Suppressor macrophage treated with lipopolysaccharide for 1 hour (primary cell): ENCODE measurements around the gene AQP11.

Experiments used
- DNase-seq, 3 donors: peaks; one replicate each; pipeline ENCODE4 v3.0.0-alpha.2; 2020 to 2022

AQP11 gene

DNA sequence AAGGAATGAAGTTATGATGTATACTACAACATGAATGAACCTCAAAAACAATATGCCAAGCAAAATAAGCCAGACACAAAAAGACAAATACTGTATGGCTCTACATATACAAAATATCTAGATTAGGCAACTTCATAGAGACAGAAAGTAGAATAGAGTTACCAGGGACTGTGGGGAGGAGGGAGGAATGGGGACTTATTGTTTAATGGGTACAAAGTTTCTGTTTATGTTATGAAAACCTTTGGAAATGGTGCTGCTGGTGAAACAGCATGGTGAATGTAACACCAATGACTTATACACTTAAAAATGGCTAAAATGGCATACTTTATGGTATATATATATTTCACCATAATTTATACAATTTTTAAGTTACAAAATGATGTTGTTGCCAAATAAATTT is 4.1 kb downstream of the AQP11 start:
- DNase-seq, result no peak

DNA sequence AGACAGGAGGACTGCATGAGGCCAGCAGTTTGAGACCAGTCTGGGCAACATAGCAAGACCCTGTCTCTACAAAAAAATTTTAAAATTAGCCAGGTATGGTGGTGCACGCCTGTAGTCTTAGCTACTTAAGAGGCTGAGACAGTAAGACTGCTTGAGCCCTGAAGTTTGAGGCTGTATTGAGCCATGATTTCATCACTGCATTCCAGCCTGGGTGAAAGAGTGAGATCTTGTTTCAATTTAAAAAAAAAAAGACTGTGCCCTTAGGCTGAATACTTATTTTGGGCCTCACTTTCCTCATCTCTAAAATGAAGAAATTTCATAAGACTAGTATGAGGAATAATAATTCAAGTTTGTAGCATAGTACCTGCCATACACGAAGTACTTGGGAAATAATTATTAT is 6.9 kb downstream of the AQP11 start:
- DNase-seq, result no peak

DNA sequence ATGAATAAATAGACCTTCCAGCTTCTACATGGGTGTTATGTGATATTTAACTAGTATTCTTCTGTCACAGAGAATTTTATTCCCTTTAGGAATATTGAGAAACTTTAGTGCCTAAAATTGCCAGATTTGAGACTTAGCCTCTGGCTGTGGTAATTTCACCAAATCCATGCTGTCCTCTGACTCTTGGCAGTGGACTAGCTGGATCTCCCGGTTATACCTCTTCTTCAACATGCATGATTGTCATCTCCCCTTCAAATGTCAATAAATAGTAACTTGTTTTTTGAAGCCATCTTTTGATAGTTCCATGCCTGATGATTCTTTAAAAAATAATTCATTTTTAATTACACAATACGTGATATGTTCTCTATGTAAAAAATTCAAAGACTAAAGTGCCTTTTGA is 8.4 kb downstream of the AQP11 start:
- DNase-seq, result no peak

DNA sequence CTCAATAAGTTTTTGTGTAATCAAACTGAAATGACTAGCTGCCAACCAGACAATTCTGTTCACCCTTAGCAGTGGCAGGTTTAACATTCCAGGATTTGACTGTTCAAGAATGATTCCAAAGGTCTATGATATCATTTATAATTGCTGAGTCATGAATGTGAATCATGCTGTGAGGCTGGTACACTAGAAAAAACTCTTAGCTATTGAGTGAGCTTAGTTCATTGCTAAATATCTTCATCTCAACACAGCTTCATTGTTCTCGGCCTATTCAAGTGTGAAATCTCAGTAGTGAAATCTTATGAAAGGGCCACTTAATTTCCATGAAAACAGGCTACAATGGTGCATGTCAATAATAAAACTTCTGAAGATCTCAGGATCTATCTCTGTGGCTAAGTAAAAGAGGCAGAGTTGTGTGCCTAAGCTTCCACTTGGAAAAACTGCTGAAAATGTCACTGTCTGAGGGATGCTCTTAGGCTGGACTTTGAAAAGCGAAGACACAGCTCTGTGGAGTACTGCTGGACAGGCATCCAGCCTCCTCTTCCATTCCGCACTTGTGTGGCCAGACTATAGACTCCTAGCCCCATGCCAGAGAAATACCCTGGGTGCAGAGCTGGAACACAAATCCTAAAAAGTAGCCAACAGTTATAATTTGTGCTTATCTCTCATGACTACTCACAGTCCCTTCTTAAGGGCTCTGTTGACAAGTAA is 12.8 kb downstream of the AQP11 start:
- DNase-seq, result peak in 1 of 3 donors; percentile 21

DNA sequence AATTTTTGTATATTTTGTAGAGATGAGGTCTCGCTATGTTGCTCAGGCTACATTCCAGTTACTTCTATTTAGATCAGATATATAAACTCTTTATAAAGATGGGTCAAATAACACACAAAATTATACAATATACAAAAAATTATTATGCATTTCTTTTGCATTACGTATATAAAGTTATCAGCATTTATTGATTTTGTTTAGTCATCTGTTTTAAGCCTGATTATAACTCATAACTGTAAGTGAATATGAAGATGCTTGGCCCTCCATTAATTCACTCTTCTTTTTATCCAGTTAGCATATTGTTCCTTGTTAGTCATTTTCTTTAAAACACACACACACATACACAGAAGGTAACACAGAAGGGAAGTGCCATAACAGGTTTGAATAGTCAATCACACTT is 14.5 kb downstream of the AQP11 start:
- no peak for DNase-seq

DNA sequence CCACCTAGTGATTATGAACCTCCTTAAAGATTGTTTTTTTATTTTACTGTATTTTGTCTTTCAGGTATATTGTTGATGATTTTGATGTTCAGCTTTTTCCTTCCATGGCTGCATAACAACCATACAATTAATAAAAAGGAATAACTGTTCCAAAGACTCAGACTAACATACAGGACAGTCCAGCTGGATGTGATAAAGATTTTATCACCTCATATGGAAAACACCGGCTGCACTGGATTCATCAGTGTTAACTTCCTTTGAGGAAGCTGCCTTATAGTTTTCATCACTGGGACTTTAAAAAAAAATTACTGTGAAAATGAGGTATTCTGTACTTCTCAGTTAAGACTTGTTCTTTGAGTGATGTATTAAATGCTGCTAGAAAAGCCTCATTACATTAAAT is 19.5 kb downstream of the AQP11 start:
- no peak for DNase-seq

DNA sequence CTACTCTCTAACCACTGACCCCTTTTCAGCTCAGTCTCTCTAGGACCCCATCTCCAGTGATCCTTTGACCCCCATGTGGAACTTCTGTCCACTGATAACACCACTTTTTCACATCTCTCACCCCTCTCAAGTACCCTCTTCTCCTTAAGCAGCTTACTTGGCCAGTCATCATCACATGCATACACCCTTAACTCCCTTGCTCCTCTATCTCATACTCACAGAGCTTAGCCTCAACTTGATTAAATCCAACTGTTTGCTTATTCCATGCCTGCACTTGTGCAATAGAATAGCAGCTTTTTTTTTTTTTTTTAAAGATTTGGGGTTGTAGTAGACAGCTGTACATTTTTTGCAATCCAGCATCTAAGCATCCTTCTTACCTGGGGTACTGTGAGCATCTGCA is 22.2 kb downstream of the AQP11 start:
- DNase-seq, result no peak

DNA sequence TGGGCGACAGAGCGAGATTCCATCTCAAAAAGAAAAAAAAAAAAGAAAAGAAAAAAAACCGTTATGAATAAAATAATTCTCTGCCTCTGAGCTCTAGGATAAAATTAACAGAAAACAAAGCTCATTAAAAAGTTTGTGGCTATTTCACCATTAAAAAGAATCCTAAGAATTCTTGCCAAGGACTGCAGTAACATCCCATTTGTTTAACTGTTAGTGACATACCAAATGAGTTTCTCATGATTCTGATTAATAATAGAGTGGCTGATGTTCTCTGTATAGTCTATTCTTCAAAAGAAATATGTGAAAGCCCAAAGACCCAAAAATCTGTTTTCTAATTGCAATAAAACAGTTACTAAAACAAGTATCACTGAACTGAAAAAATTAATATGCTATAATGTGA is 28.1 kb downstream of the AQP11 start:
- no peak for DNase-seq

DNA sequence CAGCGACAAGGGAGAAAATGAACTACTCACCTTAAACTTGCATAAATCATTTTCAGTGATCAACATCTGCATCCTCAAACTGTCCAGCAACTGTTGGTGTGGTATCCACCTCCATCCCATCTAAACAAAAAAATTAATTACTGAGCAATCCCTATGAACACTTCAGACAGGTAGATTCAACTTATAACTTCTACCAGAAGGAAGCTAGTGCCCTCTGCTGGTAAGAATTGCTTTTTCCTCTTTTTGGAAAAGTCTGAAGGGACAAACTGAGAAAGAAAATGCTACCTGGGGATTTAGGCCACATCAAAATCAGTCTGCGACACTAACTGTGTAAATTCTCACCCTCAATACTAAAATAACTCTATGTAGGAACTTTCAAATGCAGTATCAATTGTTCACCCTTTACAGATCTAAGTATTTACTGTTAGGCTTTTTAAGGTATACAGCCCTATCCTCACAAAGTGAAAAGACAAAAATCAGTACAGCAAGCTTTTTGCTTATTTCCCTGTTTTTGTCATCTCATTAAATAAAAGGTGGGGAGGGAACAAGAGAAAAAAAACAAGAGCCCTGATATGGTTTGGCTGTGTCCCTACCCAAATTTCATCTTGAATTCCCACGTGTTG is 29.9 kb downstream of the AQP11 start:
- DNase-seq, result peak; percentile 68 to 72 (median 71)

DNA sequence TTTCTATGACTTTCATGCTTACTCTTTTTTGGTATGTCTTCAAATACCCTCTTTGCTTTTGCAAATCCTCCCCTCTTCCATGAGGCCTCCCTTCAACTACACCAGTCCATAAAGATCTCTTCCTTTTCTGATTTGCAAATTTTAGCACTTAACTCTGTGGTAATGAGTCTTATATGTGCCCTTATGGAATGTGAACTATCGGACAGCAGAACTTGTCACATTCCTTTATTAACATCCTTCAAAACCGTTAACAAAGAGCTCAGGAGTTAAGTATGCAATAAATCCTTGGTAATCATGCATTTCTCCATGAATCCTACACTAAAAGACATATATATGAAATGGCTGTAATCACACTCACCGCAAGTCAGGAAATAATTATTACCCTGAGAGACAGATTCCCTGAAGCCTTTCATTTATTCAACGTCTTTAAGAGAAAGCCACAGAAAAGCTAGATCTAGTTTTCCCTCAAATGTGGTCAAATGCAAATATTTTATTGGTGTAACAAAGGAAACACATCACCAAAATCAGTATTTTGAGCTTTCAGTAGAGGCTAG is 40.5 kb downstream of the AQP11 start:
- DNase-seq, result no peak

DNA sequence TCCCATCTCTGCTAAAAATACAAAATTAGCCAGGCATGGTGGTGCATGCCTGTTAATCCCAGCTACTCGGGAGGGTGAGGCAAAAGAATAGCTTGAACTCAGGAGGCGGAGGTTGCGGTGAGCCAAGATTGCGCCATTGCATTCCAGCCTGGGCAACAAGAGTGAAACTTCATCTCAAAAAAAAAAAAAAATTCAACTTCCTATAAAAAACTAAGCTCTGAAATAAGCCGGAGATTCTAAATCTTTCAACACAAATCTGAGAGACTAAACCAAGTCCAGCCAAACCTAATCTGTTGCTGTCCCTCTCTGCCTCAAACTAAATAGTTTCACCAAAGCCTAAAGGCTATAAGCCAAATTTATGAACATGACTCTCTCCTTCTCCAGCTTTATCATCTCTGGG is 44.2 kb downstream of the AQP11 start:
- peak; percentile 20 to 59 (median 43) for DNase-seq

DNA sequence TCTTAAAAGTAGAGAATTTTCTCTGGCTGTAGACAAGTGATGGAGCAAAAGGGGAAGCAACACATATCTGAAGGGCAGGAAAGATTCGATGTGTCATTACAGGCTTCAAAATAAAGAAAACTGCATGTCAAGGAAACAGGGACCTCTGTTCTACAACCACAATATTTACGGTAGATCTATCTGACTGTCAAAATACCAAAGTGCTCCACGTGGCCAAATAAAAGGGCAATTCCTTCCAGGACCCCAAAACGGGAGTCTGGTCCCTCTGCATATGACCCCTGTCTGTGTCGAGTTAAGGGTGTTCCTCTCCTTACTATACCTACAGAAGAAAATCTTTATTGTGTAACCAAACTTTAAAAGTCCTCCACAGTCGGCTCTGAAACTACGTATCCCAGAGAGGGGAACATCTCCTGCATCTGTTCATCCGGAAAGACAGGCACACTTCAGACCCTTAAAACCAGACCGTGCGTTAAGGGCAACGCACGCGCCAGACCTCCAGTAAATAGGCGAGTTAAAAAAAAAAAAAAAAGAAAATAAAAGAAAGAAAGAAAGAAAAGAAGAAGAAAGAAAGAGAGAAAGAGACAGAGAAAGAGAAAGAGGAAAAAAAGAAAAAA is 47.1 kb downstream of the AQP11 start:
- peak; percentile 19 to 54 (median 46) for DNase-seq

DNA sequence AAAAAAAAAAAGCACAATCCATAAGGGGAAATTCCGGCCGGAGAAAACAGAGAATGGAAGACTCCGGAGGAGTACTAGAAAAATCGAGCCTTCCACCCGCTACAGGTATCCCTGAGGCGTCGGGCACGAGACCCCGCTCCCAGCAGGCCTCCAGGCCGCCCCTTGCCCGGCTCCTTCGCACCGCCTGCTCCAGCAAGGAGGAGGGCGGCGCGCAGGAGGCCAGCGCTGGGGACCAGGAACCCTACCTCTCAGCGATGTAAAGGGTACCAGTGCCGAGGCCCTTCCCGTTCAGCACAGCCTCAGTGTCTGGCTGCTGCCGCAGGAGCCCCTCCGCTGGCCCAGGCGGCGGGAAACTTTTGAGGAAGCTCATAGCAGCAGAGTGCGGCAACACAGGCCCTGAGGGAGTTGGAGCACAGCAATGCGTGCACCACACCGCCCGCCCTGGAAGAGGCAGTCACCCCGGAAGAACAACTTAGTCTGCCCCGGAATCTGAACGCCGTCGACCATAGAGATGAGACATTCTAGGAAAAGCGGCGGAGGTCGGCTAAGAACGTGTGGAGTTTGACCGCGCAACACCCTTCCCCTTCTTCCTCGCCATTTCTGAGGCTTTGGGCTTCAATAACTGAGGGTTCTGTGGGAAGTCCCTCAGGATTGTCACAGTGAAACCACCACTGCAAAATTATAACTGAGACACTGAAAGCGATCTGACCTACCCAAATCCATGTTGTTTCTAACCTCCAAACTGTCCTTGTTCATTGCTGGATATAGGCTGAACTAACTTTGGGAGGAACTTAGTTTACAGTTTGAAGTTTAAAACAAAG is 47.8 kb downstream of the AQP11 start, which contains the start of gene CLNS1A:
Gene CLNS1A, minus strand, starts transcription at position 450 of the 821 bp plus-strand sequence. Its CDS starts 80 bp downstream, at position 370.
- DNase-seq, result peak; percentile 91 to 92 (median 92)

DNA sequence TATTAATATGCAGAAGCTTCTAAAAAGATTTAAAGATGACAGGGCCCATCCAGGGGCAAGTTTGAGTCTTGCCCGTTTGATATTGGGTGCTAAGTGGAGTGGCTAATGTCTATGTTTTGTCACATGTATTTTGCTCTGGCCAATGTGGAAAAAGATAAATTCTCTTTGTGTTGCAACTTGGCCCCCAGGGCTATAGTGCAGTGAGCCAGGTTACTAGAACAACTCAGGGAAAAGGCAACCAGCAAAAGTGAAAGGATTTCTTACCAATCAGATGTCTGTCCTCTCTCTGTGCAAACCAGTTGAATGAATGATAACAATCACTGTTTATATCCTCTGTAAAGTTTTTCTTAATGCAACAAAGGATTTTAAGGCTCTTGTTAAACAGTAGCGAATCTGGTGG is 52.5 kb downstream of the AQP11 start:
- no peak for DNase-seq

DNA sequence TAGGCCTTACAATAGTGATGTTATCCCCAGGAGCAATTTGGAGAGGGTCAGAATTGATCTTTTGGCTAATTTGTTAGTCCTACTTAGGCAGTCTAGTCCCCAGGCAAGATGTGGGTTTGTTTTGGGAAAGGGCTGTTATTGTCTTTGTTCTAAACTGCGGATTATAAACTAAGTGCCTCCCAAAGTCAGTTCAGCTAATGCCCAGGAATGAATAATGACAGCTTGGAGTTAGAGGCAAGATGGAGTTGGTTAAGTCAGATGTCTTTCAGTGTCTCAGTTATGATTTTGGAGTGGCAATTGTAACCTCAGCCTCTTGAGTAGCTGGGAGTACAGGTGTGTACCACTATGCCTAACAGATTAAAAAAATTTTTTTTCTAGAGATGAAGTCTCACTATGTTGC is 55.1 kb downstream of the AQP11 start:
- no peak for DNase-seq

DNA sequence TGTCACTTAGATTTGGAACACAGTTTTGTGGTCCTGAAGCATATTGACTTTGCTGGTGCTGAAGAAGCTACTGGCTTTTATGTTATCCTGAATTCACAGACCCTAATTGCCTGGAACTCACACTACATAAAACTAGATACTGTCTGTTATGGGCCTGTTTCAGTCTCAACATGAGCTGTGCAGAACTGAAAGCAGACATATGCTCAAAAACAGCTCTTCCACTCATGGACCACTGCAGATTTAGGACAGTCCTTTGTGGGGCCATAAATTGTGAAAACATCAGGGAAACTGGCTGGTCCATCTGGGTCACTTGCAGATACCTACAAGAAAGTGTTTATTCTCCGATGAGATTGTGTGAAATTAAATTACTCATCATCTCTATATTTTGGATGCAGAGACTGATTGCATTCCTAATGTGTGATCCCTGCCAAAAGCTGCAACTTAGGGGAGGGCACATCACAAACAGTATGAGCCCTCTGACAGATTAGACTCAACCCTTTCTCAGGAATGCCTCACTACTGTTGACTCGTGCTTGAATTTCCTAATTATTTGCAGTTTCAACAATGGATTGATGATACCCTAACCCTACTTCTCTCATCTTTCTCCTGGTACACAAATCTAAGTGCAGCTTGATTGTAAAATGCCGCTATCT is 58.0 kb downstream of the AQP11 start:
- no peak for DNase-seq

DNA sequence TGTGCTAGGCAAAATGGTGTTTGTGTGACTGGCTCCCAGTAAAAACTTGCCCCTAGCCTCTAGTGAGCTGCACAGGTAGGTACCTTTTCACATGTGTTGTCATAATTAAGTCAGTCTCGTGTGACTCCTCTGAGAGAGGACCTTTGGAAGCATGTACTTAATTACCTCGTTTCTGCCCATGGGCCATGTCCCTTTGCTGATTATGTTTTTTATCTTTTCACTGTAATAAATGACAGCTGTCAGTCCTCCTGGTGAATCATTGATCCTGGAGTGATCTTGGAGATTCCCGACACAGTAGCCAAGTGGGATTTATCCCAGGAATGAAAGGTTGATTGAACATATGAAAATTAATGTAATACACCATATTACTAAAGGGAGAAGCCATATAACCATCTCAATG is 60.4 kb downstream of the AQP11 start:
- no peak for DNase-seq

DNA sequence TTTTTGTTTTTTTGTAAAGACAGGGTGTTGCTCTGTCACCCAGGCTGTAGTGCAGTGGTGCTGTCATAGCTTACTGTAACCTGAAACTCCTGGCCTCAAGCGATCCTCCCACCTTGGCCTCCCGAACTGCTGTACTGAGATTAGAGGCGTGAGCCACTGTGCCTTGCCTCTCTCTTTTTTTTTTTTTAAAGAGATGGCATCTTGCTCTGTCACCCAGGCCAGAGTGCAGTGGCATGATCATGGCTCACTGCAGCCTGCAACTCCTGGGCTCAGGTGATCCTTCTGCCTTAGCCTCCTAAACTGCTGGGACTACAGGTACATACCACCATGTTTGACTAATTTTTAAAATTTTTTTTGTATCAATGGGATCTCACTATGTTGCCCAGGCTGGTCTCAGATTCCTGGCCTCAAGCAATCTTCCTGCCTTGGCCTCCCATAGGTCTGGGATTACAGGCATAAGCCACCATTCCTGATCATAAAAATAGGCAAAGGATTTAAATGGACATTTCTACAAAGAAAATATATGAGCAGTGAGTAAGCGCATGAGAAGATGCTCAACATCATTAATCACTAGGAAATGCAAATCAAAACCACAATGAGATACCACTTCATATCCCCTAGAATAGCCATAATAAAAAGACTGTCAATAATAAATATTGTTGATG is 65.1 kb downstream of the AQP11 start:
- DNase-seq, result no peak

DNA sequence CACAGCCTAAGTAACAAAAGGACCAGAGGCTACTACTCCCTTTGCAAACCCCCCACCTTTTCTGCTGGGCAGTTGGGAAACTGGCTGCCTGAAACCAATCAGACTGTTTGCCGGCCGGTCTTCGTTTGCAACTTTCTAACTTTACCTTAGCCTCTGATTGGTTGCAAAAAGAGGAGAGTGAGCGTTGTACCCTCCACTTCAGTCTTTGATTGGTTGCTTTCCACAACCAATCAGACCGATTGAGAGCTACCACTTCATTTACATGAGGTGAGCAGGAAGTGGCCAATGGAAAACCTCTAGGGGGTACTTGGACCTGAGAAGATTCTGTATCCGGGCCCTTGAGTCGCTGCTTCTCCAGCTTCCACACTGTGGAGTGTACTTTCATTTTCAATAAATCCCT is 66.6 kb downstream of the AQP11 start:
- no peak for DNase-seq

DNA sequence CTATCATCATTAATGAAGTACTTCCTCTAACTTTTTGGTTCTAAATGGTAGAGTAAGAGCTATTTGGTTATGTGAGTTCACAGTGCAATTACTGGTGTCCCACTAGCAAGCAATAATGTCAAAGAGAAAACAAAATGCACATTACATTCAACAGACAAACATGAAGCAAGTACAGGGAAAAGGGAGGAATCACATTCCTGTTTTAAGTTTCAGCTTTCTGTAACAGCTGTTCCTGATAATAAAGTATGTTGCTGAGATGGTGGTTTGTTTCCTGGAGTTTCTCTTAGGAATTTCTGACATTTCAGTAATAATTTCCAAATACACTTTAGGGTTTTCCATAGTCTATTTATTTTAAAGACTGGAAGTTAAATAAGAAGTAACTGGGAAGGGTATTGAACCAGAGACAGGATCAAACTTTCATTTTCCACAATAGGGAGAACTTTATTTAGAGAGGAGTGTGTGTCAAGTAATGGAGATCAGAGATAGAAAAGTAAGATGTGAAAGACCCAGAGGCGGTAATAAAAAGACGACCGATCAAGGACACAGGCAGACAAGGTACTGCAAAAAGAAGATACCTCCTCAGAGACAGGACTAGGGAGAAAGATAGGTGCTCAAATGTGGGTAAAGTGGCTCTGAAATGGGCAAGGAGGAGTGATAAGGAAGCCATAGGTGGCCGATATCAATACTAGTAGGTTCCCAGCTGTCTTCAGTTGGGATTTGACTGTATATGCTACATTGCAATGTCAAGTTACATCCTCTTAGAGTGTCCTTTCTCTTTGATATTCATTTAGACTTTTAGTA is 68.7 kb downstream of the AQP11 start:
- DNase-seq, result no peak
